Endothelial cell of umbilical vein (primary cell): Measurements from ENCODE around the gene PGA5. TPM values are rescaled to one million over a fixed set of nuclear protein-coding genes. Genes with fewer than 3 reads are reported as not detected.
"Not testable (repeated sequence)": the region's sequence is repeated elsewhere in the genome, so short reads cannot be mapped to it uniquely, and the experiment has no call there.

Experiments used
- Bru-seq: library from RNA; stranded (reverse); fragments of 400-500 nt; gene quantifications from one replicate; lab custom pipeline; 2021; lab: Mats Ljungman, UMichigan
- BruChase-seq, 2 experiments: library from RNA; stranded (reverse); fragments of 400-500 nt; gene quantifications; one replicate each; lab custom pipeline; 2021; lab: Mats Ljungman, UMichigan
- BruUV-seq: library from RNA; stranded (reverse); fragments of 400-500 nt; replicated peaks from 2 replicates; lab custom pipeline; 2021; lab: Mats Ljungman, UMichigan
- CTCF ChIA-PET: fragments of 300-600, 350-600 bp; sonication (Branson Sonifier 250); formaldehyde crosslinking; loops from one replicate; lab custom pipeline; 2021; ENCODE audit warnings: antibody characterized with exemption, inconsistent platforms; lab: Charles Lee
- POLR2A ChIA-PET: fragments of 300-600, 350-600 bp; sonication (Branson Sonifier 250); formaldehyde crosslinking; loops from one replicate; lab custom pipeline; 2021; ENCODE audit warnings: antibody characterized with exemption, inconsistent platforms; lab: Charles Lee
- DNase-seq: peaks from one replicate; pipeline ENCODE4 v3.0.0-alpha.2; 2011; ENCODE audit warnings: low read depth, low spot score
- FAIRE-seq: peaks from 2 replicates; lab custom pipeline; 2011; peaks lifted over from hg19 to GRCh38; lab: Jason Lieb, UNC
- H2AFZ ChIP-seq: 2 replicates; pipeline ENCODE4 v1.6.0; 2012; ENCODE audit warnings: low read depth, low read length, control low read depth, inconsistent platforms
- H3K27ac ChIP-seq: 2 replicates; pipeline ENCODE4 v1.5.1; 2011; ENCODE audit warnings: low read depth, mild to moderate bottlenecking, control low read depth, low read length, moderate library complexity; ENCODE audit not compliant: insufficient read depth
- H3K27me3 ChIP-seq, 2 experiments: 2 replicates each; pipeline versions ENCODE4 v1.6.0 to v1.6.1; 2011; ENCODE audit warnings: low read length in 2 of 2, mixed read lengths in 1 of 2; ENCODE audit not compliant: control insufficient read depth in 2 of 2, insufficient read depth in 2 of 2
- H3K36me3 ChIP-seq, 2 experiments: 2 replicates in 1 of 2; 3 replicates in 1 of 2; pipeline ENCODE4 v1.5.1; 2011; ENCODE audit warnings: low read length in 2 of 2, mild to moderate bottlenecking in 1 of 2, moderate library complexity in 1 of 2; ENCODE audit not compliant: control insufficient read depth in 2 of 2, insufficient read depth in 2 of 2; ENCODE audit errors: extremely low read depth in 1 of 2
- H3K4me1 ChIP-seq: 3 replicates; pipeline ENCODE4 v1.5.1; 2011; ENCODE audit warnings: mild to moderate bottlenecking, low read length; ENCODE audit not compliant: control insufficient read depth, insufficient read depth; ENCODE audit errors: extremely low read depth
- H3K4me2 ChIP-seq: 2 replicates; pipeline ENCODE4 v1.6.1; 2011; ENCODE audit warnings: low read length, control low read depth, mixed read lengths; ENCODE audit not compliant: insufficient read depth
- H3K4me3 ChIP-seq, 3 experiments: fragments of 200-600 bp in 1 of 3; sonication (generic), shearing (Covaris generic) in 1 of 3; replicated peaks in 1 of 3; 2 replicates each; pipeline ENCODE4 v1.5.1; 2011 to 2016; ENCODE audit warnings: control low read depth in 3 of 3, low read length in 3 of 3, mild to moderate bottlenecking in 2 of 3, inconsistent platforms in 1 of 3, low read depth in 1 of 3, moderate library complexity in 1 of 3; ENCODE audit not compliant: insufficient read depth in 1 of 3
- H3K79me2 ChIP-seq: 2 replicates; pipeline ENCODE4 v1.6.0; 2012; ENCODE audit warnings: low read length, inconsistent platforms; ENCODE audit not compliant: control insufficient read depth, insufficient read depth
- H3K9ac ChIP-seq: replicated peaks from 2 replicates; pipeline ENCODE3; 2011; ENCODE audit warnings: low read length, control low read depth; ENCODE audit not compliant: insufficient read depth; ENCODE audit errors: extremely low read depth
- H3K9me1 ChIP-seq: replicated peaks from 3 replicates; pipeline ENCODE4 v1.6.0; 2011; ENCODE audit warnings: mild to moderate bottlenecking, low read length; ENCODE audit not compliant: control insufficient read depth, insufficient read depth; ENCODE audit errors: extremely low read depth
- H3K9me3 ChIP-seq: replicated peaks from 2 replicates; pipeline ENCODE4 v1.5.1; 2012; ENCODE audit warnings: low read length, inconsistent platforms; ENCODE audit not compliant: control insufficient read depth, insufficient read depth
- H4K20me1 ChIP-seq: replicated peaks from 2 replicates; pipeline ENCODE3; 2011; ENCODE audit warnings: mild to moderate bottlenecking, low read length; ENCODE audit not compliant: control insufficient read depth, insufficient read depth; ENCODE audit errors: extremely low read depth
- CTCF ChIP-seq, 2 donors: IDR thresholded peaks; 1 replicate in 1 of 2; 2 replicates in 1 of 2; pipeline ENCODE4 v1.5.1; 2011; ENCODE audit warnings: low read length in 2 of 2, mild to moderate bottlenecking in 2 of 2, moderate library complexity in 2 of 2, control low read depth in 1 of 2, inconsistent platforms in 1 of 2, low read depth in 1 of 2; ENCODE audit not compliant: insufficient read depth in 1 of 2; ENCODE audit errors: extremely low read depth in 1 of 2
- EZH2 ChIP-seq: IDR thresholded peaks from 2 replicates; pipeline ENCODE4 v1.6.1; 2012; ENCODE audit warnings: borderline replicate concordance, low read depth, mild to moderate bottlenecking, moderate library complexity, low read length, inconsistent platforms; ENCODE audit not compliant: severe bottlenecking
- FOS ChIP-seq: IDR thresholded peaks from 2 replicates; pipeline ENCODE4 v1.6.1; 2011; ENCODE audit warnings: mild to moderate bottlenecking, low read length, moderate library complexity, borderline replicate concordance; ENCODE audit not compliant: insufficient read depth
- GATA2 ChIP-seq: IDR thresholded peaks from 2 replicates; pipeline ENCODE4 v1.7.0; 2011; ENCODE audit warnings: low read depth, mild to moderate bottlenecking, moderate library complexity, mixed read lengths, low read length; ENCODE audit not compliant: insufficient read length, insufficient read depth
- JUN ChIP-seq: IDR thresholded peaks from 2 replicates; pipeline ENCODE4 v1.6.1; 2011; ENCODE audit warnings: borderline replicate concordance, low read depth; ENCODE audit not compliant: insufficient read length, insufficient read depth
- MAX ChIP-seq: IDR thresholded peaks from 2 replicates; pipeline ENCODE4 v1.6.1; 2011; ENCODE audit not compliant: insufficient read depth, insufficient read length
- MYC ChIP-seq: IDR thresholded peaks from one replicate; pipeline ENCODE4 v1.6.1; 2011; ENCODE audit warnings: mild to moderate bottlenecking, low read depth, low read length
- POLR2A ChIP-seq: IDR thresholded peaks from 2 replicates; pipeline ENCODE4 v1.6.1; 2012; ENCODE audit warnings: low read depth, mild to moderate bottlenecking, control low read depth, low read length
- POLR2AphosphoS5 ChIP-seq: IDR thresholded peaks from 2 replicates; pipeline ENCODE4 v1.6.1; 2012; ENCODE audit warnings: low read depth, mild to moderate bottlenecking, control low read depth, low read length, moderate library complexity; ENCODE audit not compliant: insufficient read depth
- dilution Hi-C: fragments of 300-500 bp; cut with MboI; formaldehyde crosslinking; loops from one replicate; pipeline ENCODE4 v1.15.0; 2019; ENCODE audit warnings: low sequenced_read_pairs; ENCODE audit not compliant: extremely low pct_ligation_motif_present
- intact Hi-C: fragments of 100-400 bp; cut with micrococcal nuclease; formaldehyde crosslinking; loops from one replicate; pipeline ENCODE4 v1.10.0; 2022
- long read RNA-seq: library from polyadenylated mRNA; stranded (forward); transcript quantifications from one replicate; pipeline ENCODE4 v2.0.0, GENCODE V29; 2021
- polyA minus RNA-seq, 3 experiments: library from RNA; depleted of rRNA, polyadenylated mRNA; stranded (reverse); fragments of >200 nt; gene quantifications; 1 replicate in 1 of 3; 2 replicates in 2 of 3; pipeline ENCODE4 v1.2.3, GENCODE V29; 2011
- polyA plus RNA-seq, 4 experiments: library from polyadenylated mRNA; depleted of rRNA in 3 of 4; stranded (reverse) in 3 of 4; unstranded in 1 of 4; fragments of >200 nt; gene quantifications; 2 replicates each; pipeline versions ENCODE4 v1.2.1 to v1.2.3, GENCODE V29; 2011 to 2012; ENCODE audit warnings: missing spikeins in 1 of 4
- total RNA-seq: library from RNA; stranded (reverse); gene quantifications from 2 replicates; pipeline ENCODE4 v1.2.3, GENCODE V29; 2021

PGA5 gene
- not detected in 2 replicates for total RNA-seq
- not detected in 2 replicates for polyA plus RNA-seq
- not detected in 2 replicates for polyA plus RNA-seq (2011; cell fraction: cytosol; rRNA removed)
- not detected in 2 replicates for polyA plus RNA-seq (2011; cell fraction: nucleus; rRNA removed)
- not detected in 2 replicates for polyA plus RNA-seq (2012)
- polyA minus RNA-seq: not detected in 2 replicates
- polyA minus RNA-seq (2011; cell fraction: cytosol; rRNA and poly(A)+ RNA removed): not detected
- polyA minus RNA-seq (2011; cell fraction: nucleus; rRNA and poly(A)+ RNA removed): not detected in 2 replicates
- not detected for Bru-seq, nascent RNA
- not detected for BruChase-seq, experiment 1, labeled RNA remaining after a 6-hour chase
- BruChase-seq, experiment 2, labeled RNA remaining after a 2-hour chase: not detected
- long read RNA-seq: 0 reads

GRCh38 chr11:61240875-61241274 is at the start of gene PGA5:
PGA5 (plus strand) TSS chr11:61241175; CDS start chr11:61241227, 52 bp downstream.
- dilution Hi-C loops, H3K4me3 ChIP-seq, H3K27ac ChIP-seq, H3K27me3 ChIP-seq, H4K20me1 ChIP-seq, intact Hi-C loops, H3K4me1 ChIP-seq, CTCF ChIA-PET, FAIRE-seq, H3K36me3 ChIP-seq, H3K79me2 ChIP-seq, H3K9me1 ChIP-seq, POLR2A ChIA-PET, H3K9ac ChIP-seq, H2AFZ ChIP-seq, H3K4me2 ChIP-seq, H3K9me3 ChIP-seq, DNase-seq, BruUV-seq: not testable (repeated sequence)

- no TSS peak for BruUV-seq
- Histone ChIP-seq H3K4me3 (no peak overlapping the region), H3K36me3 (no peaks in the 10 kb centered on the region), H3K4me1 (no peaks in the 10 kb centered on the region), H3K9me3 (no peaks in the 10 kb centered on the region), H3K79me2 (no peaks in the 10 kb centered on the region), H4K20me1 (no peaks in the 10 kb centered on the region), H3K27me3 (no peaks in the 10 kb centered on the region), H3K4me2 (no peak overlapping the region), H3K9me1 (no peaks in the 10 kb centered on the region), H2AFZ (no peak overlapping the region), H3K9ac (no peak overlapping the region), H3K27ac (no peak overlapping the region)
- no peak for TF ChIP-seq FOS
- TF ChIP-seq EZH2: no peak
- TF ChIP-seq POLR2AphosphoS5: no peak
- TF ChIP-seq MYC: no peak
- TF ChIP-seq CTCF (IDR thresholded peaks at IDR 0.05; ENCODE audit: extremely low read depth in 1 of 2, insufficient read depth in 1 of 2, low read depth in 1 of 2, low read length in 2 of 2): no peak
- no peak for TF ChIP-seq JUN
- TF ChIP-seq MAX: no peak
- no peak for TF ChIP-seq GATA2
- TF ChIP-seq POLR2A: no peak
- POLR2A ChIA-PET: no interaction called here
- FAIRE-seq (no peak), DNase-seq (no peak)
- intact Hi-C loops: no loop called here
- CTCF ChIA-PET: interaction anchor here (1.3 kb wide), 1 partner anchor 15 kb away, joined by 3 read pairs; no protein-coding TSS in a partner anchor
- dilution Hi-C loops: no loop called here
These were observed 47.4 kb upstream of the PGA5 start for GRCh38 chr11:61193596-61193995.
